PC-3 (cell line): ENCODE data around the gene TJP3.

Experiments
- CTCF ChIP-seq: fragments of 300-600 bp; sonication (generic); conservative IDR thresholded peaks from 2 replicates; pipeline ENCODE4 v1.5.1; 2017; ENCODE audit warnings: antibody characterized with exemption, low read depth, mild to moderate bottlenecking, low read length
- EZH2 ChIP-seq: fragments of 300-600 bp; sonication (generic); IDR thresholded peaks from one replicate; pipeline ENCODE4 v1.6.1; 2017; ENCODE audit warnings: antibody characterized with exemption, mild to moderate bottlenecking, low read length; ENCODE audit not compliant: unreplicated experiment

- TF ChIP-seq CTCF (no peak), EZH2 (no peak)
These were observed 13.1 kb downstream of the TJP3 start for GRCh38 chr19:3721131-3721886.
